GM18907 (cell line): ENCODE results near the gene PRKCE.

Source experiments
- ATAC-seq: cut with Tn5 transposase; IDR thresholded peaks from one replicate; pipeline ENCODE4 v1.9.1; 2021; ENCODE audit warnings: mild to moderate bottlenecking, moderate library complexity; ENCODE audit not compliant: unreplicated experiment

PRKCE gene

DNA sequence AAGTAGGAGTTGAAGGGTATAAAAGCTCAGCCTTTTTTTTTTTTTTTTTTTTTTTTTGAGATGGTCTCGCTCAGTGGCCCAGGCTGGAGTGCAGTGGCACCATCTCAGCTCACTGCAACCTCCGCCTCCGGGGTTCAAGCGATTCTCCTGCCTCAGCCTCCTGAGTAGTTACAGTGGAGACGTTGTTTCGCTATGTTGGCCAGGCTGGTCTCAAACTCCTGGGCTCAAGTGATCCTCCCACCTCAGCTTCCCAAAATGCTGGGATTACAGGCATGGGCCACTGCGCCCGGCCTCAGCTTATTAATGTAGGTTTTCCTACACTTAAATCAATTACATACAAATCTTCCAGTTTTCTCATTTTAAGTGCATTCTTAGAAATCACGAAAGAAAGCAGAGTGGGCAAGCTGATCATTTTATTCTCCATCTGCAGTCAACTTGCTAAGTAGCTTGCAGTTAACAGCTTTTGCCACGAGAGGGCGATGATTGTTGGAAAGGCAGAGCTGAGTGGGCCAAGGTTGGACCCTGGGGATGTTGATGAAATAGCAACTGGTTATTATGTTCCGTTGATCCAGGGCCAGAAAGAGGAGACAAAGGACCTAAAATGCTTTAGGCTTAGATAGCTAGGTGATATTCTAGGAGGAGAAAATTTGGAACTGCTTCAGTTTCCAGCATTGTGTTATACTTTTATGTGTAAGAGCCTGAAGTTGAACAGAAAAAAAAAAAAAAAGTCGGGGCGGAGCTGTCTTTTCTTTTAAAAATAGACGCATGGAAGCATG, 411.4 kb downstream of the PRKCE start:
- no peak for ATAC-seq

DNA sequence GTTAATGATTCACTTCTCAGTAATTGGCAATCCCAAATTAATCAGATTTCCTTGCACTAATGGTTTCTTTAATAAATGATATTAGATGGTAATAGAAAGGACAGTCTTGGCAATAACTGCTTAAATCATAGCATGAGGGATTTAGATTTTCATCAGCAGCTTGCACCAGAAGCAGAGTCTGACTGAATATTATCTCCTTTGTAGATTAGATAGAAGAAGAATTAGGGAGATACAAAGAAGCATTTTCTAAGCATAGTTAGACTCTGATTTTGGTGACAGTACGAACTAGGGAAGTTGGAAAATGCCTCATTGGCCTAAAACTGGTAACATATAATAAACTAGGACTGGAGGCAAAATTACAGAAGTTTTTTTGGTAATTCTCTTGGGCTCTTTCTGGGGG, 412.9 kb downstream of the PRKCE start:
- no peak for ATAC-seq

DNA sequence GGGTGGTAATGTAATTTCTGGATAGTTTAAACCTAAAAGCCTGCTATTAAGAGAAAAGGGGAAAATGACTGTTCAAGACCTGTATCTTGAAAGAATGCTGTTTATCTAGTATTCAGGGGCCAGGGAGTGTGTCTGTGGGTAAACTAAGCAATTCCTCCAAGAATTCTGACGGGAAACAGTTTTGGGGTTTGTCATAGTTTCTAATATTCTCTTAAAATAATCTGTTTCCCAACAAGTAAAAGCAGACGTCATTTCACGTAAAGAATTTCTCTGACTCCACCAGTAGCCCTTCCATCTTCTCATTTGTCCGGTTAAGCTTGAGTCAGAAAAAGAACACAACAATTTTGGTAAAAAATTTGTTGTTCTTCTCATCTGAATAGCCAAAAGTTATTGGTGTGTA, 413.7 kb downstream of the PRKCE start:
- ATAC-seq, result no peak

DNA sequence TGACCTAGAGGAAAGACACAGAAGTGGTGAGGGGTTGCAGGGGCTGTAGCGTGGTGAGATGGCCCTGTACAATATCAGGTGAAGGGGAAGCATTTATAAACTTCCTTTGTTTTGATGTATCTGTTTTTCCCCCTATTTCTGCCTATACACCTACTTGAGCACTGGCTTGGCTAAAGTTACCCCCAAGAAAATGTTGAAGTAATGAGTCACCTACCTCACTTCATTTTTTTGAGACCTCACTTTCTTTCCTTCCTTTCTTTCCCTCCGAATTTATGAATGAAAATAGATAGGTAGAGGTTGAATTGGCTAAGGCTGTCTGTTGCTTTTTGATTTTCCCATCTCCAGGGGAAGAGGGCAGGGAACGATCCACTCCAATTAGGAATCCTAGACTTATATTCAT, 414.6 kb downstream of the PRKCE start:
- no peak for ATAC-seq

DNA sequence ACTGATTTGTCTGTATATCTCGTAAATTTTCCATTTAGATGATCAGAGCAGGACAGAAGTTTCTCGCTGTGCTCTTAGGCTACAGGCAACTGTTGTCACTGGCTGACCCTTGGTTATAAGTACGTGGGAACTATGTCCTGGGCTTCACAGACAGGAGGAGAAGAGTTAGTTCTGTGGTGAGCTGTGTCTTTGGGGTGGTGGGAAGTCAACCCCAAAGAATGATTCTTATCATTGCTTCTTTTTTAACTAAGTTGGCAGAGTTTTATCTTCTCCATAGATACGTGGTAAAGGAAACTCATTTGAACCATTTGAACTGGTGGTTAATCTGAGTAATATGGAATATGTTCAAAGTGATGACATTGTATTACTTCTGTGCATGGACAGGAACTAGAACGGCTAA, 415.1 kb downstream of the PRKCE start:
- ATAC-seq, result no peak

DNA sequence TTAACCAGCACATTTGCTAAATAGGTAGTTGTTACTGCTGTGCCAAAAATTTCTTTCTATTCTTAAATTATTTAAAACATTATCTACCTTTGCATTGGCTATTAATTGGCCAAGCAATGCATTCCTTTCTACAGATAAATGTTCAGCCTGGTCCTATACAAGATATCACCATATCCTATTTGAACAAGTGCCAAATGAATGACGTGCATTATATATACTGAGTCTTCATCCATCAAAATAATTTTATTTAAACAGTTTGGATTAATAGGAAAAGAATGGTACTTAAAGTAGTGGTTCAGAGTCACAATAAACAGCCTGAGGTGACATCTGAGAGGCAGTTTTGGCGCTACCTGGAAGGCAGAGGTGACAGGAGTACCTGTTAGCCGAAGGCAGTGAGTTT, 415.6 kb downstream of the PRKCE start:
- ATAC-seq, result no peak

DNA sequence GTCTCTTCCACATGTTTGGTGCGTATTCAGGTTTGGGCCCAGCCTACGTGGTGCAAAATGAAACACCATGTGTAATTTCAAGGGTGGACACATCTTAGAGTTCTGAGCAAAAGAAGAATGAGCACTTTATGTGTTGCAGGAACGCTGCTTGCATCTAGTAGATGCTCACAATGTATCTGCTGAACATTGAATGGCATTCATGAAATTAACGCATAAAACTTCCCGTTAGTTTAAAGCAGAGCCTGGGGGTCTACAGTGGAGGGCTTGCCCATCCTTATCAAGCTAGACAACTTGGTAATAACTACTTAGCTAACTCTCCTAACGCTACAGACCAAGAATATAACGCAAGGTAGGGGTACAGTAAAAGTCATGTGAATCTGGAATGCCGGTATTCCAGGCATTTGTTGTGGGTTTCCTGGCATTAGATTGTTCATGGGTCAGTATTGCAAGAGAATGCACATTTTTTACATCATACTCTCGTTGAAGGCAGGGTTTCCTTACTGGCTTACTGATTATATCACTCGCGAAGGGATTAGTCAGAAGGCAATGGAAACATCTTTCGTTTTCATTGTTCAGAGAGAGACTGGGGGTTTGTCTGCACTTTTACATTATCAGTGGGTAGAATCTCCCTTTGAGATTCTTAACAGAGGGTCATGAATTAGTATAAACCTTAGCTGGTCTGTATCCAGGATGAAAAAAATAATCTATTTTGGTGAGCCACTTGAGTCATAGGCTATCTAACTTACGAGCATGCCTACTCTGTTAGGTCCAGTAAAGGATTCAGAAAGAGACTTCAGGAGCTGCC, 416.2 kb downstream of the PRKCE start:
- ATAC-seq, result no peak

DNA sequence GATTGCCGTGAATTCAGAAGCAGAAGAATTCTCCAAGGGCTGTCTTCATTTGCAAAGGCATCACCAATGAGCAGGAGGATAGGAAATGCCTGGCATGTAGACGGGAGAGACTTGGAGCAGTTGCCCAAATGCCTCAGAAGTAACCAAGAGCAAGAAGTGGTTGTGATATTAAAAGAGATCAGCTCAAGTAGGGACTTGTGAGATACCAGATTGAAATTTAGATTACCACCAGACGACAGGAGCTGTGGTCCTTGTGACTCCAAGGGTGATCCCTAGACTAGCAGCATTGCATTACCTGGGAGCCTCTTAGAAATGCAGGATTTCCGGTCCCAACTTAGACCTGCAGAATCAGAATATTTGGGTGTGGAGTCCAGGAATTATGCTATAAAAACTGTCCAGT, 417.2 kb downstream of the PRKCE start:
- ATAC-seq, result no peak

DNA sequence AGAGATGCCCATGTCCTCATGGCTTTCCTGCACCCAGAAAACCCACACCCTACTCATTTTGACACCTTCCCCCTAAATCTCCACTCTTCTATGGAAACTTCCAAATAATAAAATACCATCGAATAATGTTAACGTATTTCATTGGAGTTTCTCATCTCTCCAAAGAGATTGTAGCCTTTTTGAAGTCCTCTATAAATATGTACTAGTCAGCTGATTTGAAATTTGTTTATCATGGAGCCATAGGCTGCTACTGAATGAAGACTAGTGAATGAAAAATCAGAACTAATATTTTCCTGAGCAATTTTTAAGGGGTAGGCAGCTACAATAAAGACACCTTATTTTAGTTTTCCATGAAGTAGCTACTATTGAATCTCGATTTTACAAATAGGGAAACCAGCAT, 419.6 kb downstream of the PRKCE start:
- no peak for ATAC-seq

DNA sequence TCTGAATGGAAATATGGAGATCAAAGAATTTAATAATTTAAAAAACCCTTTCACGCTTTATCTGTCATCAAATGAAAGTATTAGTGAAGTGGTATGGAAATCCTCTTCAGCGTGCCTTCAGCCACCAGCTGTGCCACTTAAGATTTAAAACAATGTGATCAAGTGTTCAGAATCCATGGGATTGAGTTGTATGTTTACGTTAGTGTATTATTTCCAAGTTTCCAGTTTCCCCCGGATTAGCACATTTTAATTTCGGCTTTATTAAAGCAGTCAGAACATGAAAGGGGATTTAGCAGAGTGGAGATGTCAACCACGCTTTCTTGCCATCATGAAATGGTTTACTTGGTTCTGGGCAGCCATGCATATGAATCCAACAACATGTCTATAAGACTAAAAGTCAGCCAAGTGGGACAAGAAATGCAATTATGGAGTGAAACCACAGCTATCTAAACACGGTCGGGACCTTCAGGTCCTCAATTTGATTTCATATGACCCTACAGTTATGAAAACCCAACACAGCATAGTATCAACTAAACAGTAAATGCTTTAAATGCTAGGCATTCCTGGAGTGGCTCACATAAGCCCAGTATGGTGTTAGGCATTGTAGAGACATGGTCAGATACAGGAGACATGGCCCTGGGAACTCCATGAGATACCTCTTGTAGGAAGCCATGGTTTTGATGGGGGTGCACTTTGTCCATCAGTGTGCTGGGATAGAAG, 420.8 kb downstream of the PRKCE start:
- ATAC-seq, result no peak

DNA sequence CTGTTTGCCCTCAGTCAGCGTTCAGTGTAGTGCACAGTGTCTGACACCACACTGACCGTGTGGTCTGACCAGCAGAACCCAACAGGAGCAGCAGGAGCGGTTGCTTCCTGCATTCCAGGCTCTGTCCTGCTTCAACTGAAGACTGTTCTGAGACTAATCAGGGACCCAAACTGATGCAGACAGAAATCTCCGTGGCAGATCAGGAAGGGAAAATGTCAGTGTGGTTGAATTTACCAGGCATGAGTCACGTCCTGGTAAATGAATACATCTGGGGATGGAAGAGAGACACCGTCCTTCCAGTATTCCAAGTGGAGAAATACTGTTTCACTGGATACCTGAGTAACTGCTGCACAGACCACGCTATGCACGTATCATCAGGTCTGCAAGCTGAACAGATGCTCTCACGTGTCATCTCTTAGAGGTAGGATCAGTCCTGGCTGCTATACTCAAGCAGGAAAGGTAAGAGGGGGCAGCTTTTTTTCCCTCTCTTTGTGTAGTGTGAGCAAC, 422.1 kb downstream of the PRKCE start:
- ATAC-seq, result no peak

DNA sequence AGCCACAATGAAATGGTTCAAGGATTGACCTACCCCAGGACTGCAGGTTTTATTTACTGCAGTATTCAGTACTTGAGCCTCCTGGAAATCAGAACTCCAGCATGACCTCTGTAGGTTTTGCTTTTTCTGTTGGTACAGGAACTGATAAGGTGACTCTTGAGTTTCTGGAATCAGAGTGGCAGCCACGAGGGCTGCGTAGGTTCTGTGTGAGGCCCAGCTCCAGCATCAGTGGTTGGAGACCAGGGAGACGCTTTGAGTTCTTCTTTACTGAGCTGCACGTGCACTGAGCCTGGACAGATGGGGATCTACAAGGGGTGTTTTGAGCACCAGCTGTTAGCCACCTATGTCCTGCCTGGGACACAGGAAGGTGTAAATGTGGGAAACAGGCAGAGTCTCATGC, 423.0 kb downstream of the PRKCE start:
- no peak for ATAC-seq

DNA sequence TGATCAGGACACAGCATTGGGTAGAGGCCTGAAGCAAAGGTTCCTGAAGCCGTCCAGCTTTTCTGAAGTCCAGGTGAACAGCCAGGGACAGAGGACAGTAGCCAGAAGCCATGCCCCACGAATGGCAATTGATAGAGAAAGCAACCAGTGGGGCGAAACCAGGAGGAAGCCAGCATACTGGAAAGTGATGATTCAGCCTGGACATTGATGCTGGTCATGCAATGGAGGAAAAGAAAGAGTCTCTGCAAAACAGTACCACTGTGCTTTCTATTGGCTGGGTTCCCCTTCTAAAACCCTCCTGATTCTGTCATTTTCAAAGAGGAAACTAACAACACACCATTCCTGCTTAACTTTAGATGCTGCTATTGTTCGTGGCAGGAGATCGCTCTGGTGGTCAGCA, 424.4 kb downstream of the PRKCE start:
- ATAC-seq, result no peak

DNA sequence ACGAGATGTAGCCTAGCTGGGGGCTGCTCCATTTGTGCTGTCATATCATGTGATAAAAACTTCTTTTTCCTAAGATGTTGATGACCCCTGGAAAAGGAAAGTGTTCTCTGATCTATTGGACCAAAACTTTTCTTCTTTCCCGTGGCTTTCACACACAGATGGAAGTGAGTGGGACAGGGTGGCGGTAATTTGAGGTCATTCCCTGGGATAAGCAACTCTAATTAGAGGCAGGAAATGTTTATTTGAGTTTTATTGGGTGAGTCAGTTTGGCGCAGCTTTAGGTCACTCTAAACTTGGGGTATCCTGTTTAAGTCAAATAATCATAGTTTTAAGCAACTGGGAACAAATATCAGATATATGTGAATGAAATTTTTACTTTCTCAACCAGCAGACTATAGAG, 424.8 kb downstream of the PRKCE start:
- no peak for ATAC-seq

DNA sequence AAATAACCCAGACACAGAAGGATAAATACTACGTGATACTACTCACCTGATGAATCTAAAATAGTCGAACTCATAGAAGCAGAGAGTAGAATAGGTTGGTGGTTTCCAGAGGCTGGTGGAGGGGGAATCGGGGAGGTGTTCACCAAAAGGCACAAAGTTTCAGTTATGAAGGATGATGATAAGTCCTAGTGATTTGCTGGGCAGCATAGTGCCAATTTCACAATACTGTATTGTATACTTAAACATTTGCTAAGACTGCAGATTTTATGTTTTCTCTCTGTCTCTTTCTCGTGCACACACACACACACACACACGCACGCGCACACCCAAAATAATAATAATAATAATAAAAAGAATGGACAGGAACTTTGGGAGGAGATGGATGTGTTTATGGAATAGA, 425.4 kb downstream of the PRKCE start:
- ATAC-seq, result no peak

DNA sequence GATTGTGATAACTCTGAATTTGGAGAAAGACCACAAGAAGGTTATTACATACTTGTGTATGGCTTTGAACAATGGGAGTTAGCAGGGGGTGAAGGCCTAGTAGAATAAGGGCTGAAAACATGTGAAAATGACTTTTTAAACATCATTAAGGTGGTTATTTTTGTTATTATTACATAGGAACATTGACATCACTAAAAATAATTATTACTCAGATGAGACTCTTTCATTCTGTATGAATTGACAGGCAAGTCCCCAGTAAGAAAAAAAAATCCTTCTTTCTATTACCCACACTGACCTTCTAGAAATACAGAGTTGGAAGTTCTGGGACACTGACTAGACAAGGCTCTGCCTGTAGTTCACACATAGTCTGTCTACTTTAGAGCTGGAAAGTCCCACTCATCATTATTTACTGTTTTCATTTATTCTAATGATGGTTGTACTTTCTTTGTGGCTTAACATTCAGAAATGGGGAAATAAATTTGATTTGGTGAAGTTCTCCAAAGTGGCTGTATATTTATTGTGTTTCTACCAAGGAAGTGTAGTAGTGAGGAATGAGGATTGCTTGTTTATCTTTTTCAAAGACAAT, 426.1 kb downstream of the PRKCE start:
- ATAC-seq, result no peak

DNA sequence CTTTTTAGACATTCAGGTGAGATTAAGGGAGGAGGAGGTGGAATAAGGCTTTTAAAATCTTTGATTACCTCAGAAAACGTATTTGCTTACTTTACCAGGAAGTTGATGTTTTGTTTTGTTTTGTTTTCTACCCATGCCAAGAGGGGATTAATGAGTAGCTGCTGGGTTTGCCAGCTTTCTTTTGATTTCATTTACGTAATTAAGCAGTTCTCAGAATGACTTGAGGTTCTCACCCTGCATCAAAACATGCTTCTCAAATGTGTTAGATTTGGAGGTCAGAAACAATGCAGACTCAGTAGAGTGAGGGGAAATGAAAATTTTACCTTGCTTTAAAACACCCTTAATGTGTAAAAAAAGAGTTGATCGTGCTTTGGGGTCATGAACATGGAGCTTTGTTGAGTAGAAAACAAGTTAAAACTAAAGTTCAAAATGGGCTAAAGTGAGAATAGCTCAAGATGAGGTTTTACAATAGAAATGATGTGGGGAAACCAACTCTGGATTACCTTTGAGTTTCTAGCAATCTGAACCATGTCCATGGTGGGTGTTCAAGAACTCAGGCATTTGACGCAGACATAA, 428.6 kb downstream of the PRKCE start:
- ATAC-seq, result peak; percentile 68

DNA sequence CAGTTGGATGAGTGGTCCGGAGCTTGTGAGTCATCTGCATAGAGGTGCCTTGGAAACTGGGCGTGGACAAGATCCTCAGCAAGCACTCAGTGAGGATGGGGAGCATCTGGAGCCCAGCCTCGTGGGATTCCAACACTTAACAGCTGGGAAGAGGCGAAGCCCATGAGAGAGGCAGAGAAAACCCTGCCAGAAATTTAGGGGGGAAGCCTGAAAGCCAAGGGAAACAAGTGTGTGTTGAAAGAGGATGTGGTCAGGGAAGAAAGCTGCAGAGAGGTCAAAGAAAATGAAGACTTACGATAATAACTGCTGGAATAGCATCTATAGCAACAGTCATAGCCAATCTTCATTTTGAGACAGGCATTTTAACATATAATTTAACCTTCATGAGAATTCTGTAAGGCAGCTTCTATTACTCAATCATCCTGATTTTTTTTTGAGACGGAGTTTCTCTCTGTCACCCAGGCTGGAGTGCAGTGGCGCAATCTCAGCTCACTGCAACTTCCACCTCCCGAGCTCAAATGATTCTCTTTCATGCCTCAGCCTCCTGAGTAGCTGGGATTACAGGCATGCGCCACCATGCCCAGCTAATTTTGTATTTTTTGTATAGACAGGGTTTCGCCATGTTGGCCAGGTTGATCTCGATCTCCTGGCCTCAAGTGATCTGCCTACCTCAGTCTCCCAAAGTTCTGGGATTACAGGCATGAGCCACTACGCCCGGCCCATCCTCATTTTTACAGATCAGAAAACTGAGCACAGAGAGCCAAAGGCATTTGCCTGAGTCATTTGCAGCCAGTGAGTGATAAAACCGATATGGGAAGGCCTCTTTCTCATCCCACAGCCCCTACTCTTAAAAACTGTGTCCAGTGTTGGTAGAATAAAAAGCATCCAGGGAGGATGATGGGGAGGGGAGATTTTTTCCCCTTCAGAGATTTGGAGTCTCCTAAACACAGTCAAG, 431.3 kb downstream of the PRKCE start:
- no peak for ATAC-seq

DNA sequence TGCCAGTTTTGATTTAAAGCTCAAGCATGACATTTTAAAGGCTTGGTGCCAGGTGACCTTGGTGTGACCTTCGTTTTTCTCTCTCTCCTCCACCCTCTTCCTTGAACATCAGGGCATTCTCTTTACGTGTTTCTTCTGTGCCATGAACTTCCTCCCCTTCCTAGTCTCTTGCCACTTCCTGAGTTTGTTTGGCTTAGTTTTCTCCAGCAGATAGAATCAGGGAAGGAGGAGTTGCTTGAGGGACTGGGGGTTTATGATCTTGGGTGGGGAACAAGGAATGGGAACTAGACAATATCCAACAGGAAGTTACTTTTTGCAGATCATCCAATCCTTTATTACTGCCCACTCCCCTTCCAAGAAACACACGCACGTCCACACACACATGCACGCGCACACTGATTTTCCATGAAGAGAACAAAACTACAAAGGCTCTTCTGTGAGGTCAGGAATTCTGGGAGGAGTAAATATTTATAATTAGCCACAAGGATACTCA, 435.1 kb downstream of the PRKCE start:
- no peak for ATAC-seq

DNA sequence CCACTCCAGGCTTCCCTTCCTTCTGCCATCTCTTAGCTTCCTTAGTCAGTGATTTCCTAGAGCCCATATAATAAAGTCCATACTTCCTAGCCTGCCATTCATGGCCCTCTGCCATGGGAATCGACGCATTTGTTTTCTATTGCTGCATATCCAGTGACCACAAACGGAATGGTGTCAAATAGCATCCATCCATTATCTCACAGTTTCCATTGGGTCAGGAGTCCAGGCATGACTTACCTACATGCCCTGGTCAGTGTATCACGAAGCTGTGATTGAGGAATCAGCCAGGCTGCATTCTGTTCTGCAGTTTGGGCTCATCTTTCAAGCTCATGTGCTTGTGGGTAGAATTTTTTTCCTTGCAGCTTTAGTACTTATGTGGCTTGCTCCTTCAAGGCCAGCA, 436.0 kb downstream of the PRKCE start:
- ATAC-seq, result no peak
